Measurements from ENCODE around the gene SHROOM2. TPM values are rescaled to one million over a fixed set of nuclear protein-coding genes. Genes with fewer than 3 reads are reported as not detected.
A peak's percentile ranks its signal among the peaks of the same experiment; 100 is the strongest.

Gene SHROOM2
- total RNA-seq, 2 donors from 2014 or later = 3.9 to 7.8 TPM

DNA sequence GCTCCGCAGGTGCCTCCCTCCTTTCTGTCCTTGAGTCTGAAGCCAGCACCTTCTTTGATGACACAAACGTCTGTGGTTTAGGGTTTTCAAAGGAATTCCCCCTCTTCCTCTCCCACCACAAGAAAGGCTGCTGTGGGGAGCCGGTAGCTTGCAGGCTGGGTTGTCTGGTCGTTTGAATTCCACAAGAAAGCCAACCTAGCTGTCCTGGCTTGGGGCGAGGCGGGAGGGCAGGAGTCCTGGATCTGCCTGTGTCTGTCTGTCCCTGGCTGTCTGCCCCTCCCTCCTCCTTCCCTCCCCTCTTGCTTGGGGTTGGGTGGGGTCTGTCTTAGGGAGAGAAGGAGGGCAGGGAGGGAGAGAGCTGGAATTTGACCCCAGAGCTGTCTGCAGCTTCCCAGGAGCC is 56.3 kb downstream of the SHROOM2 start:
- Histone ChIP-seq H3K9ac (ENCODE audit: low read depth in 2 of 2, low read length in 2 of 2) (peak overlapping the region in 1 of 2 donors; percentile 1), H3K4me3 (no peak overlapping the region), H3K27ac (no peak overlapping the region), H3K27me3 (no peaks in the 10 kb centered on the region), H3K4me1 (no peaks in the 10 kb centered on the region), H3K9me3 (no peaks in the 10 kb centered on the region), H3K36me3 (no peaks in the 10 kb centered on the region)
- no peak for TF ChIP-seq CTCF (IDR thresholded peaks at IDR 0.05)
- peak; percentile 52 for DNase-seq
- intact Hi-C loops (cut with DNase I) = no loop called here

- H3K36me3 ChIP-seq = no peaks in the 10 kb centered on the region
- no peak for TF ChIP-seq CTCF (IDR thresholded peaks at IDR 0.05)
Observed at GRCh38 chrX:9844936-9845577, 58.8 kb downstream of the SHROOM2 start.

DNA sequence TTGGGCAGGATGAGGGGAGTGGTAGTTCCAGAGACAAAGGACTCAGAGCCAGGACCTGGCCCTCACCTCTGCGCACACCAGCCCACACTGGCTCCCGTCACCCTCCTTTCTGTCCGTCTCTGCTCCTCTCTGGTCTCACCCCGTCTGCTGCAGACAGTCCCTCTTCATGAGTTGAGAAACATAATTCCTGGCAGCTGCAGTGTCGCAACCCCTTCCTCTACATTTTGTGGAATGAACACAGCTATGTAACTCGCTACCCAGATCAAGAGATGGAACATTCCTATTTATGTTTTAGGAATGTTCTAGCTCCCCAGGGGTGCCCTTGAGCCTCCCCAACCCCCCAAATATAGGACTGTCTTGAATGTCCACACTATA is 59.3 kb downstream of the SHROOM2 start:
- DNase-seq = no peak
- H3K36me3 ChIP-seq = no peaks in the 10 kb centered on the region
- no peak overlapping the region for H3K9ac ChIP-seq (ENCODE audit: low read depth in 2 of 2, low read length in 2 of 2)
- no peaks in the 10 kb centered on the region for H3K9me3 ChIP-seq
- H3K27ac ChIP-seq = no peak overlapping the region
- intact Hi-C loops (cut with DNase I) = no loop called here
- no peaks in the 10 kb centered on the region for H3K27me3 ChIP-seq
- H3K4me1 ChIP-seq = no peaks in the 10 kb centered on the region
- no peak overlapping the region for H3K4me3 ChIP-seq
- no peak for TF ChIP-seq CTCF (IDR thresholded peaks at IDR 0.05)

More at GRCh38 chrX:9844936-9845577, 58.8 kb downstream of the SHROOM2 start:
- H3K27me3 ChIP-seq = no peaks in the 10 kb centered on the region
- H3K4me1 ChIP-seq = no peaks in the 10 kb centered on the region
- DNase-seq = no peak
- H3K27ac ChIP-seq = no peak overlapping the region
- H3K9me3 ChIP-seq = no peaks in the 10 kb centered on the region
- H3K9ac ChIP-seq (ENCODE audit: low read depth in 2 of 2, low read length in 2 of 2) = no peak overlapping the region
- intact Hi-C loops (cut with DNase I) = no loop called here
- no peak overlapping the region for H3K4me3 ChIP-seq

- no peaks in the 10 kb centered on the region for H3K9me3 ChIP-seq
- no peak for TF ChIP-seq CTCF (IDR thresholded peaks at IDR 0.05)
- no peak overlapping the region for H3K4me3 ChIP-seq
- H3K4me1 ChIP-seq = no peaks in the 10 kb centered on the region
- H3K27ac ChIP-seq = no peak overlapping the region
- intact Hi-C loops (cut with DNase I) = no loop called here
- H3K9ac ChIP-seq (ENCODE audit: low read depth in 2 of 2, low read length in 2 of 2) = no peak overlapping the region
- DNase-seq = no peak
- H3K36me3 ChIP-seq = no peaks in the 10 kb centered on the region
- no peaks in the 10 kb centered on the region for H3K27me3 ChIP-seq
Observed at GRCh38 chrX:9846631-9847030, 60.4 kb downstream of the SHROOM2 start.

GRCh38 chrX:9847071-9847470 is 60.8 kb downstream of the SHROOM2 start:
- Histone ChIP-seq H3K9ac (ENCODE audit: low read depth in 2 of 2, low read length in 2 of 2) (no peak overlapping the region), H3K36me3 (no peaks in the 10 kb centered on the region), H3K4me3 (no peak overlapping the region), H3K27me3 (no peaks in the 10 kb centered on the region), H3K9me3 (no peaks in the 10 kb centered on the region), H3K27ac (no peak overlapping the region), H3K4me1 (no peaks in the 10 kb centered on the region)
- DNase-seq = no peak
- TF ChIP-seq CTCF (IDR thresholded peaks at IDR 0.05) = no peak
- intact Hi-C loops (cut with DNase I) = no loop called here

All from colonic mucosa (tissue), 4 donors.